Neuronal stem cell (in vitro differentiated cells): ENCODE results near the gene SELENOP.

Experiments
- DNase-seq: peaks from one replicate; pipeline ENCODE4 v3.0.0-alpha.2; 2013; ENCODE audit warnings: low spot score
- H2AFZ ChIP-seq: one replicate; pipeline ENCODE4 v1.6.1; 2013; ENCODE audit warnings: mild to moderate bottlenecking, low read length, inconsistent platforms
- H2AK5ac ChIP-seq: 2 replicates; pipeline ENCODE4 v1.6.1; 2013; ENCODE audit warnings: low read depth, mild to moderate bottlenecking, inconsistent platforms, low read length, moderate library complexity, mixed read lengths
- H2BK120ac ChIP-seq: 2 replicates; pipeline ENCODE4 v1.6.1; 2013; ENCODE audit warnings: low read depth, mild to moderate bottlenecking, inconsistent platforms, low read length, moderate library complexity, mixed read lengths
- H2BK12ac ChIP-seq: one replicate; pipeline ENCODE4 v1.6.1; 2013; ENCODE audit warnings: low read length, inconsistent platforms
- H2BK15ac ChIP-seq: 2 replicates; pipeline ENCODE4 v1.6.1; 2013; ENCODE audit warnings: mild to moderate bottlenecking, low read length, inconsistent platforms, mixed read lengths
- H2BK5ac ChIP-seq: one replicate; pipeline ENCODE4 v1.6.1; 2013; ENCODE audit warnings: inconsistent platforms, mild to moderate bottlenecking, low read length, moderate library complexity
- H3K14ac ChIP-seq: one replicate; pipeline ENCODE4 v1.6.1; 2013; ENCODE audit warnings: low read length, inconsistent platforms
- H3K18ac ChIP-seq: 2 replicates; pipeline ENCODE4 v1.6.1; 2013; ENCODE audit warnings: low read length, inconsistent platforms
- H3K23ac ChIP-seq: 2 replicates; pipeline ENCODE4 v1.6.1; 2013; ENCODE audit warnings: low read depth, mild to moderate bottlenecking, mixed read lengths, low read length, inconsistent platforms; ENCODE audit not compliant: poor library complexity
- H3K27ac ChIP-seq: replicated peaks from 3 replicates; pipeline ENCODE4 v1.5.1; 2013; ENCODE audit warnings: low read length, inconsistent platforms
- H3K27me3 ChIP-seq, 3 experiments: 2 replicates each; pipeline ENCODE4 v1.6.1; 2013; ENCODE audit warnings: low read length in 3 of 3, mild to moderate bottlenecking in 2 of 3, inconsistent platforms in 1 of 3, low read depth in 1 of 3, mixed read lengths in 1 of 3, moderate library complexity in 1 of 3; ENCODE audit not compliant: control insufficient read depth in 3 of 3, insufficient read depth in 3 of 3
- H3K36me3 ChIP-seq, 2 donors: replicated peaks in 1 of 2; 2 replicates each; pipeline ENCODE4 v1.6.1; 2013; ENCODE audit warnings: low read length in 2 of 2; ENCODE audit not compliant: control insufficient read depth in 2 of 2, insufficient read depth in 2 of 2
- H3K4ac ChIP-seq: 2 replicates; pipeline ENCODE4 v1.6.1; 2013; ENCODE audit warnings: inconsistent platforms, mild to moderate bottlenecking, low read length, moderate library complexity
- H3K4me1 ChIP-seq, 2 donors: 1 replicate in 1 of 2; 2 replicates in 1 of 2; pipeline ENCODE4 v1.6.1; 2013; ENCODE audit warnings: low read length in 2 of 2, low read depth in 1 of 2; ENCODE audit not compliant: control insufficient read depth in 2 of 2, insufficient read depth in 1 of 2
- H3K4me2 ChIP-seq: one replicate; pipeline ENCODE4 v1.6.1; 2013; ENCODE audit warnings: mild to moderate bottlenecking, low read length, inconsistent platforms; ENCODE audit not compliant: insufficient read depth, poor library complexity, severe bottlenecking
- H3K4me3 ChIP-seq, 2 donors: 2 replicates each; pipeline ENCODE4 v1.5.1; 2013; ENCODE audit warnings: low read length in 2 of 2, mild to moderate bottlenecking in 2 of 2, inconsistent platforms in 1 of 2, moderate library complexity in 1 of 2
- H3K79me1 ChIP-seq: one replicate; pipeline ENCODE4 v1.6.1; 2013; ENCODE audit warnings: low read depth, mild to moderate bottlenecking, inconsistent platforms, low read length, moderate library complexity
- H3K9ac ChIP-seq: one replicate; pipeline ENCODE4 v1.6.1; 2013; ENCODE audit warnings: mild to moderate bottlenecking, low read depth, low read length, inconsistent platforms; ENCODE audit not compliant: poor library complexity
- H3K9me3 ChIP-seq, 2 donors: replicated peaks in 1 of 2; 2 replicates each; pipeline versions ENCODE3 to v1.6.1; 2013; ENCODE audit warnings: low read length in 2 of 2, mild to moderate bottlenecking in 2 of 2, inconsistent platforms in 1 of 2, low read depth in 1 of 2, mixed read lengths in 1 of 2, moderate library complexity in 1 of 2; ENCODE audit not compliant: control insufficient read depth in 2 of 2, insufficient read depth in 1 of 2
- H4K8ac ChIP-seq: one replicate; pipeline ENCODE4 v1.6.1; 2013; ENCODE audit warnings: low read depth, mild to moderate bottlenecking, inconsistent platforms, low read length, moderate library complexity
- H4K91ac ChIP-seq: one replicate; pipeline ENCODE4 v1.6.1; 2013; ENCODE audit warnings: low read length, low read depth, mild to moderate bottlenecking, inconsistent platforms; ENCODE audit not compliant: poor library complexity
- WGBS, 2 donors: extraction: QIAGEN DNeasy Blood & Tissue Kit; methylation state at CpG; one replicate each; pipeline ENCODE4 v1.1.7; 2013; ENCODE audit warnings: missing lambda C conversion rate in 2 of 2, mixed read lengths in 1 of 2; ENCODE audit not compliant: insufficient read length in 2 of 2, insufficient replicate concordance in 1 of 2; ENCODE audit errors: extremely low coverage in 2 of 2; 5-methylcytosine and 5-hydroxymethylcytosine counted together

SELENOP gene

DNA sequence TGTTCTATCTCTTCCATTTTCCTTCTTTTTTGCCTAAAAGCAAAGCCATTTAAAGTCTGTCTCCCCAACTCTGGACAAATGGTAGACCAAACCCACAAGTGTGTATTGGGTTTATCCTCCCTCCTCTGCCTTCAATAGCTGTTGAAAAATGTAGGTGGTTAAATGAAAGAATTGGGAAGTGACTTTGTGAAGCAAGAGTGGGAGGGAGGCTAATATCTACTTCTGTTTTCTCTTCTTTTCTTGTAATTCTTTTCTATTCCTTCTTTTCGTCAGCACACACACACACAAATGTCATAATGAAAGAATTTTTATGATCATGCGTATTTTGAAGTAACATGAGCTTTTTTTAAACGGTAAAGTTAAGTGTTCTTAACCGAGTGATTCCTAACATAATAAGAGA is 51.3 kb downstream of the SELENOP start:
- no peaks in the 10 kb centered on the region for H3K36me3 ChIP-seq
- no peaks in the 10 kb centered on the region for H3K79me1 ChIP-seq
- H3K23ac ChIP-seq = no peak overlapping the region
- no peak overlapping the region for H3K18ac ChIP-seq
- H3K4me2 ChIP-seq = no peak overlapping the region
- no peak overlapping the region for H3K4me3 ChIP-seq
- no peak overlapping the region for H4K91ac ChIP-seq
- no peak overlapping the region for H3K4ac ChIP-seq
- peaks cover 0 to 4% of the 10 kb centered on the region in 2 donors for H3K4me1 ChIP-seq
- no peak overlapping the region for H2BK5ac ChIP-seq
- no peak overlapping the region for H3K27ac ChIP-seq
- DNase-seq = no peak
- H3K9ac ChIP-seq = no peak overlapping the region
- no peaks in the 10 kb centered on the region for H3K9me3 ChIP-seq
- no peak overlapping the region for H2AK5ac ChIP-seq
- H2AFZ ChIP-seq = no peak overlapping the region
- no peaks in the 10 kb centered on the region for H3K27me3 ChIP-seq
- H4K8ac ChIP-seq = no peak overlapping the region
- no peak overlapping the region for H3K14ac ChIP-seq
- no peak overlapping the region for H2BK120ac ChIP-seq
- WGBS, 2 donors = no CpG with 5 or more reads among the region's 4 CpGs
- no peak overlapping the region for H2BK12ac ChIP-seq
- no peak overlapping the region for H2BK15ac ChIP-seq

DNA sequence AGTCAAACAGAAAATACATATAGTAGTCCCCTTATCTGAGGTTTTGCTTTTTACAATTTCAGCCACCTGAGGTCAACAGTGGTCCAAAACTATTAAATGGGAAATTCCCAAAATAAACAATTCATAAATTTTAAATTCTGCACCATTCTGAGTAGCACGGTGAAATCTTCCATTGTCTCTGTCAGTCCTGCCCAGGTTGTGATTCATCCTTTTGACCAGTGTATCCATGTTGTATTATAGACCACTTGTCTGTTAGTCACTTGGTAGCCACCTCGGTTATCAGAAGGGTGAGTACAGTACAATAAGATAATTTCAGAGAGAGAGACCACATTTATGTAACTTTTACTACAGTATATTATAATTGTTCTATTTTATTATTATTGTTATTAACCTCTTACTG is 52.2 kb downstream of the SELENOP start:
- Histone ChIP-seq H2BK15ac (no peak overlapping the region), H2BK120ac (no peak overlapping the region), H4K91ac (no peak overlapping the region), H3K23ac (no peak overlapping the region), H2BK5ac (no peak overlapping the region), H3K18ac (no peak overlapping the region), H2AFZ (no peak overlapping the region), H4K8ac (no peak overlapping the region), H3K36me3 (no peaks in the 10 kb centered on the region), H3K4me2 (no peak overlapping the region), H3K27ac (no peak overlapping the region), H3K4me3 (no peak overlapping the region), H3K4ac (no peak overlapping the region), H3K79me1 (no peaks in the 10 kb centered on the region), H3K14ac (no peak overlapping the region), H3K9ac (no peak overlapping the region), H2BK12ac (no peak overlapping the region), H3K27me3 (no peaks in the 10 kb centered on the region), H3K4me1 (peaks cover 0 to 4% of the 10 kb centered on the region in 2 donors), H2AK5ac (no peak overlapping the region), H3K9me3 (no peaks in the 10 kb centered on the region)
- DNase-seq = no peak
- no CpG with 5 or more reads among the region's 2 CpGs for WGBS, 2 donors

GRCh38 chr5:42756606-42757601 is 54.8 kb downstream of the SELENOP start, which contains the start of gene CCDC152:
Gene CCDC152, plus strand, starts transcription at chr5:42756818. Its CDS starts 2,304 bp downstream, at chr5:42759122.
- H2AK5ac ChIP-seq = no peak within 1 kb of the TSS
- H3K79me1 ChIP-seq = no peaks in the 10 kb centered on the region
- H3K4ac ChIP-seq = no peak within 1 kb of the TSS
- peak within 1 kb of the TSS; percentile 40 to 75 for H3K4me3 ChIP-seq
- peak within 1 kb of the TSS; percentile 12 for H3K27ac ChIP-seq
- H3K9me3 ChIP-seq = no peaks in the 10 kb centered on the region
- H3K14ac ChIP-seq = no peak within 1 kb of the TSS
- WGBS, 2 donors = no CpG with 5 or more reads among the region's 35 CpGs
- H2BK120ac ChIP-seq = no peak within 1 kb of the TSS
- no peaks in the 10 kb centered on the region for H3K27me3 ChIP-seq
- peak within 1 kb of the TSS; percentile 29 for H3K18ac ChIP-seq
- no peak within 1 kb of the TSS for H2BK12ac ChIP-seq
- H3K23ac ChIP-seq = peak within 1 kb of the TSS; percentile 34
- DNase-seq = peak; percentile 27
- no peak within 1 kb of the TSS for H2BK5ac ChIP-seq
- no peak within 1 kb of the TSS for H2BK15ac ChIP-seq
- H2AFZ ChIP-seq = peak within 1 kb of the TSS; percentile 59
- H4K91ac ChIP-seq = no peak within 1 kb of the TSS
- no peak within 1 kb of the TSS for H4K8ac ChIP-seq
- H3K4me2 ChIP-seq = peak within 1 kb of the TSS; percentile 32
- peak within 1 kb of the TSS; percentile 70 for H3K9ac ChIP-seq
- H3K4me1 ChIP-seq = peaks cover 0 to 4% of the 10 kb centered on the region in 2 donors
- H3K36me3 ChIP-seq = no peaks in the 10 kb centered on the region

DNA sequence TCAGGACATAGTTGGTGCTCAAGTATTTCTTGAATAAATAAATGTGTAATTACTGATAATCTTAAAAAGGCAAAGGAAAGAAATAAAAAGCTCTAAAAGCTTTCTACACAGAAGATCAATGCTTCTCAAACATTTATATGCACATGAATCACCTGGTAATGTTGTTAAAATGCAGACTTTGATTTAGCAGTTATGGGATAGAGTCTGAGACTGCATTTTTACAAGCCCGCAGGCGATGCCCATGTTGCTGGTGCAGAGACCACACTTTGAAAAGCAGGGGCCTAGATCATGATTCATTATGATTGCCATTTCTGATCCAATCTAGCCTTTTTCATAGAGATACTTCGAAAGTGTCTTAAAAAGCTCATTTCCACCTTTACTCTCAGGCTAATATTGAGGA is 58.6 kb downstream of the SELENOP start:
- Histone ChIP-seq H2AK5ac (no peak overlapping the region), H4K91ac (no peak overlapping the region), H3K9me3 (no peaks in the 10 kb centered on the region), H3K4me2 (no peak overlapping the region), H3K4ac (no peak overlapping the region), H3K23ac (no peak overlapping the region), H2BK12ac (no peak overlapping the region), H3K36me3 (no peaks in the 10 kb centered on the region), H4K8ac (no peak overlapping the region), H3K14ac (no peak overlapping the region), H3K4me3 (no peak overlapping the region), H3K9ac (no peak overlapping the region), H3K18ac (no peak overlapping the region), H2BK5ac (no peak overlapping the region), H3K27ac (no peak overlapping the region), H3K79me1 (no peaks in the 10 kb centered on the region), H3K4me1 (peaks cover 0 to 4% of the 10 kb centered on the region in 2 donors), H2AFZ (no peak overlapping the region), H2BK120ac (no peak overlapping the region), H2BK15ac (no peak overlapping the region), H3K27me3 (no peaks in the 10 kb centered on the region)
- DNase-seq = no peak
- no CpG with 5 or more reads among the region's 3 CpGs for WGBS, 2 donors
